NAMALWA (cell line): ENCODE measurements around the gene MAP4K2.

Experiments used
- DNase-seq: peaks from one replicate; pipeline ENCODE4 v3.0.0-alpha.2; 2015; ENCODE audit warnings: low spot score

MAP4K2 gene

DNA sequence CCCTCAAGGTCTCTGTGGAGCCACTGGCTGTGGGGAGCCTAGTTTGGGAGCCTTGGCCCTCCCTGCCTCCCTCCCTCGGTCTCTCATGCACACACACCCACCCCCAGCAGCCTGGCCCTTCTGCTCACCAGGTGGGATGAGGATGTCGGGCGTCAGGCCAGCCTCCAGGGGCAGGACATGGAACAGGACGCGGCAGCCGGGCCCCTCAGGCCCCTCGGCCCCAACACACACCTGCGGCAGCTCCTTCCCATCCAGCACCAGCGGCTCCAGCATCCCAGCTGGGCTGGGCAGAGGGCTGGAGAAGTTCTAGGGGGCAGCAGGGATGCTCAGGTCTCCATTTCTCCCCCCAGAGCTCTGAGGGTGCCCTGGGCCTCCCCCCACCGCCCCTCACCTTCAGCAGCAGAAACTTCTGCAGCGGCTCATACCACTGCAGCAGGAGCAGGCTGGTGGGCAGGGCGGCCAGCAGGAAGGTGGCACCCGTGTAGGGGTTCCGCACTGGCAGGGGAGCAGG is 11.2 kb downstream of the MAP4K2 start:
- DNase-seq, result no peak

DNA sequence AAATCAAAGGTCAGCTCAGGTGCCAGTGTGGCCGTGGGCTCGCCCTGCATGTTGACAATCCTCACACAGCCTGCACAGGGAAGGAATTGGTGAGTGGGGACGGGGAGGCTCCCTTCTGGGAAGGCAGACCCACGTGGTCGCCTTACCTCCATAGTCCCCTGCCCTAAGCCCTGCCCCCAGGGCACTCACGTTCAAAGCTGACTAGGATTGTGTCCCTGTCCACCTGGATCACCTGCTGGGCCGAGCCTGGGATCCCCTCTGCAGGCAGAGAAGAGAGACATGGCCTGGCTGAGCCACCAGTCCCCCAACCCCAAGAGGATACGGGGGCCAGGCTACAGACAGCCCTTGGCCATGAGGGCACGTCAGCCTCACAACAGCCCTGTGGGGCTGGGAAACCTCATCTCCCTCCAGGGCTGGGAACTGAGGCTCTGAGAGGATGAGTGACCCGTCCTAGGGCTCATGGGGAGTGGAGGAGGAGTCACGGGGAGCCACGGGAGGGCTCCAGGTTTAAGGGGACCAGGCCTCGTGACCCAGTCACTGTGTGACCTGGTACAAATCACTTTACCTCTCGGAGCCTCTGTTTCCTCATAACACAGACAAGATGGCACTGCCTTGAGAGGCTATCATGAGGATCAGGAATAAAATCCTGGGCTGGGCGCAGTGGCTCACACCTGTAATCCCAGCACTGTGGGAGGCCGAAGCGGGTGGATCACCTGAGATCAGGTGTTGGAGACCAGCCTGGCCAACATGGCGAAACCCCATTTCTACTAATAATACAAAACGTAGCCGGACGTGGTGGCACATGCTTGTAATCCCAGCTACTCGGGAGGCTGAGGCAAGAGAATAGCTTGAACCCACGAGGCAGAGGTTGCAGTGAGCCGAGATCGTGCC is 12.6 kb downstream of the MAP4K2 start:
- DNase-seq, result no peak

DNA sequence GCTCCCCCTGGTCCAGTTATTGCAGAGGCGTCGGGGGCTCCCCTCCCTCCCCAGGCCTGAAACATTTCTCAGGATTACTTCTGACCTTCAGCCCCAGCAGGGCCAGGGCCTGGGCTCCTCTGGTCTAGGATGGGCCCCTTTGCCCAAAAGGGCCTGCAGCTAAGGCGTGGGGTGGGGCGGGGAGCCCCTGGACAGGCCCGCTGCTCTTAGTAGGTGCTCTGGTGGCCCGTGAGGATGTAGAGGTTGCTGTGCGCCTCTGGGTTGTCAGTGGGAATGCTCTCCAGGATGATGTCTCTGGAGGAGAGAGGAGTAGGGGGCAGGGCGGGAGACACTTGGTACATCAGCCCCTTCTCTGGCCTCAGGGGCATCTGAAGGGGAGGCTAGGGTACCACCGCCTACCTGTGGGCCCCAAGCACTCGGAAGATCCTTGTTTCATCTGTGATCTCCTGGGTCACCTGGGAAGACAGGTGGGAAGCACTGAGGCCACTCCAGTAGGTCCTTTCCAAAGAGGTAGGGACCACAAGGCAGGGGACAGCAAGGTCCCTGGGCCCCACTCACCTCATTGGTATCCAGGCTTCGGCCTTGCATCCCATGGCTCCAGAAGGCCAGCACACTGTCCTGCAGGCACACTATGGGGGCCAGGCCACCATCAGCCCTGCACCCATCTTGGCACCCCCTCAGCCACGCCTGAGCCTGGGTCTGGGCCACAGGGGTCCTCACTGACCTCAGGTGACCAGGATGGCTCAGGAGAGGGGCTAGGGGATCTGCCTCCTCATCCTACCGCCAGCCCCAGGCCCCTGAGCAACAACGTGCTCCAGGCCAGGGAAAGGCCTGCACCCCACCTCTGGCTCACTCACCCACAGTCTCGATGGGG is 13.4 kb downstream of the MAP4K2 start:
- no peak for DNase-seq

GRCh38 chr11:64788321-64789215 is 14.4 kb downstream of the MAP4K2 start:
- no peak for DNase-seq

DNA sequence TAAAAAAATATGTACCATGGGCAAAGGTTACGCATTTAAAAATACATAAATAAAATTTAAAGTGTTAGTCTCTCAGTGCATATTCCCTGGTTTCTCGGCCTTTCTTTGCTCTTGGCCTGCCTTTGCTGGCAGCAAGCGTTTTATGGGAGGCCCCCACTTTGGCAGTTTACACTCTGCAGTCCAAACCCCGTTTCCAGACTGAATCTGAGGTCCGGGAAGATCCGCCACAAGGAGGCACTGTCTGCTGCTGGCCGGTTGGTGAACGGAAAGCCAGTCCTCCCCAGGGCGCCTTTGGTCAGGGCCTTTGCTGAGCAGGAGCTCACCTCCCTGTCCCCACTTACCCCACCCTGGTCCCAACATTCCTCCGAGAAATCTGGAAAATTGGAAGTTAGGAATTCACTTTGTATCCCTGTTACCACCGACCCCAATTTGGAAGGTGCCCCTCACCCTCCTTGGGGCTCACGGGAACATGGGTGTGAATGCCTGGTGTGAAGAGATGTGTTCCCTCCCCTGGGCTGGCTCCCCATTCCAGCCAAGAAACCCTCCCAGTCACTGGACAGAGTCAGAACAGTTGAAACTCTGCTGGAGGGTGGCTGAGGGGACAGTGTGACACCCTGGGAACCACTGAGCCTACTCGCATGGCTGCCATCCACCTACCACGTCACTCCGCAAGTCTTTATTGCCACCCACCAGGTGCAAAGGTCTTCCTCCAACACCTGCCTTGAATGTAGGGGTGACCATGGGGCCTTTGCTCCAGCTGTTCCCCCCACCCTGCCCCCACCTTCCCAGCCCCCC is 15.3 kb downstream of the MAP4K2 start:
- DNase-seq, result peak; percentile 71

GRCh38 chr11:64786308-64786707 is 16.7 kb downstream of the MAP4K2 start:
- DNase-seq, result no peak

- DNase-seq, result no peak
These were observed 18.0 kb downstream of the MAP4K2 start for GRCh38 chr11:64784813-64785581.

DNA sequence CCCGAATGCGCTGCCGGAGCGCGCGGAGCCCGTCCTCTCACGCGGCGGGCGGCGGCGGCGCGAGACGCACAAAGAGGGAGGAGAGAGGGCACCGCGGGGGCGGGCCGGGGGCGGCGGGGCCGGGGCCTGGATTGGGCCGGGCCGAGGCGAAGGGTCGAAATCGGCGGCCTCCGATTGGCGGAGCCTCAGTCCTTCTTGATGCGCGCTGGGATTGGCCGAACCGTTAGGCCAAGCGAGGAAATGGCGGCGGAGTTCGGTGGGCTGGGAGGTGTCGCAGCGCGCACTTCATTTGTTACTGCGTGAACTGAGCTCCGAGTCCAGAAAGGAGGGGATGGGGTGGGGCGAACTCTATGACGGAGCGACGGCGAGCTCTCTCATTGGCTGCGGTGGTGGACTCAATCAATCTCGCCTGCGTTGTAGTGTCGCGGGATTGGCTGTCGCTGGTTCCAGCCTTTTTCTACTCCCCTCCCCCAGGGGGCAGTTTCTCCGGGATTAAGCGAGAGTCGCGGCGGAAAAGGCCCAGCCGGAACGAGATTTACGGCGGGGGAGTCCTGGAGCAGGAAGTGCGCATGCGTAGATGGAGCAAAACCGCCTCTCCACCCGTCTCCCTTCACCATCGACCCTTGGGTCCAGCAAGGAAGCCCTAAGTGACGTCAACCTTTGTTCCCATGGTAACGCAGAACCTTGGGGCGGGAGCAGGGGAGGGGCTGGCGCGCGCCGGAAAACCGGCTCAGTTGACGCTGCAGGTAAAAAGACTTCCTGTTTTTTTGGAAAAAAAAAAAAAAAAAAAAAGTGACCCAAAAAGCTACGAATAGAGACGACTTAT is 24.3 kb downstream of the MAP4K2 start, which contains the start of gene SF1:
Gene SF1 (minus strand): TSS at position 70 of the 826 bp plus-strand sequence. CDS start 150 bp downstream, outside the sequence.
- DNase-seq, result peak; percentile 100

DNA sequence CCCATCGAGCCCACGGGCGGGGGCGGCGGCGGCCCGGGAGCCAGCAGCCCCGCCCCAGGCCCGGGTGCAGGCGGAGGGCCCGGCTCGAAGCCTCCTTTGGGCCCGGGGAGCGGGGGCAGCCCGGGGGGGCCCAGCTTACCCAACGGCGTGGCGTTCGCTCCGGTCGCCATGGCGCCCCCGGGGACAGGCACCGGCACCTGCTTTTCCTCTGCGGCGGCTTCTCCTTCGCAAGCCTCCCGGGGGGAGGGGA is 24.9 kb downstream of the MAP4K2 start:
- DNase-seq, result no peak

- peak; percentile 84 for DNase-seq
These were observed 25.4 kb downstream of the MAP4K2 start for GRCh38 chr11:64777449-64778222.

- no peak for DNase-seq
These were observed 26.1 kb downstream of the MAP4K2 start for GRCh38 chr11:64776875-64777274.

DNA sequence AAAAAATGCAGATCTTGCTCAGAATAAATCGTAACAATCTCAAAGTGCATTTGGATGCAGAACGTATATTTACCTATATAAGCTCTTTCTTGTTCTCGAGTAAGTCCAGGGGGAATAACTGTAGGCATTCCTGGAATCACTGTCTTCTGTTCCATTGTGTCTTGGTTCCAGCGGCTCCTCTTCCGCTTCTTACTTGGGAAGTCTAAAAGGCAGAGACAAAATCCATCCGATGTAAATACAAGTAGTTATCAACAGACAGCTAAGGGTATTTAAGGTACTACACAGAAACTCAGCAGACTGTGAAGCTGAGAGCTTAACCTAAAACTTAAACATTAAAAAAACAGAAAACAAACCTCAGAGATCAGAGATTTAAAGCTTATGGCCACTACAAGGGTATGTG is 26.6 kb downstream of the MAP4K2 start:
- DNase-seq, result no peak

DNA sequence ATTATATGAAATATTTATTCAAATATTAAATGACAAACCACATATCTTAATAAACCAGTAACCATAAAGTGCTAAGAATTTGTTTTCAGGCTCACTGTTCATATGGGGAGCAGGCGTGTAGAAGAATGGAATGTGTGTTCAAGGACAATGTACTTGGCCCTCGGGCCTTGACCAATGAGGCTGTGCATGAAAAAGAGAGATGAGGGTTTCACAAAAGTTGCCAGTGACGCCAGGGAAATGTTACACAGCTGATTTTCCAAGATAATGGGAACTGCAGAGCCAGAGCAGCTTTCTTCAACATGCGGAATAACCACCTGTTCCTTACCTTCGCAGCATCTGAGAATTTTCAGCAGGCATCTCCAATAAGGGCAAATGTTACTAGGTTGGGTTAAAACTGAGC is 28.9 kb downstream of the MAP4K2 start:
- DNase-seq, result no peak

- DNase-seq, result peak; percentile 76
These were observed 30.6 kb downstream of the MAP4K2 start for GRCh38 chr11:64772303-64773018.

DNA sequence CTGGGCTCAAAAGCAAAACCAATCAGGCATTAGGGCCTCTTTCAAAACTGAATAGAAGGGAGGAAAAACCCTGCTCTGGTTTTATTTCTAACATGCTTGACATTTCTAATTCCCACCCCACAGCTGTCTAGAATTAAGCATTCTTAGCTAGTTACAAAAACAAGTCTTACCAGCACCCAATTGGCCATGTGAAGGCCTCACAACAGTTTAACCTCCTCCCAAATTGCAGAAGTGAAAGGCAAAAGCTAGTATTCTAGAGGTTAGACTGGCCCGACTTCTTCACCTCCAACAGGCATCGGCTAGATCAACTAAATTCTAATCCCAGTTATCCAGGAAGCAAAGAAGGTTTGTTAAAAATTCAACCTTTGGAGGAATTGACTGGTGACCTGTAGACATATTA is 31.2 kb downstream of the MAP4K2 start:
- peak; percentile 77 for DNase-seq

DNA sequence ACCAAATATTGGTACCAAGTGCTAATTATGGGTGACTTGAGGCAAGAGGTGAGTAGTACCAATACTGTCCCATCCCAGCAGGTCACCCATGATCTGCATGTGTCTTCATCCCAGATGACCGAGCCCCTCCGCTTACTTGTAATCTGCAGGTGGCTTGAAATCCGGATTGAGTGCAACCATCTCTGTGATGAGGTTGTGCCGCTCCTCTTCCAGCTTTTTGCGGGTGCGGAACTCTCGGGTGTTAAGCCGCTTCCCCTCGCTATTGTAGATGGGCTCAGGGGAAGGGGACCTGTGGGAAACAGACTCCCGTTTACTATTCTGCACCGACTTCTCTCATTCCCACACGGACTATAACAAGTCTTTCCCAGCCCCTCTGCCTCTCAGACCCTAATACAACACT is 32.9 kb downstream of the MAP4K2 start:
- DNase-seq, result no peak

GRCh38 chr11:64769283-64769682 is 33.7 kb downstream of the MAP4K2 start:
- no peak for DNase-seq

GRCh38 chr11:64768300-64768694 is 34.7 kb downstream of the MAP4K2 start:
- no peak for DNase-seq
